ENCODE data around the gene SLC36A4. TPM values are rescaled to one million over a fixed set of nuclear protein-coding genes. Genes with fewer than 3 reads are reported as not detected.
A peak's percentile ranks its signal among the peaks of the same experiment; 100 is the strongest.

Gene SLC36A4
- polyA plus RNA-seq, 1 donor (not counting 4 experiments of a cell fraction or from before 2014, with no cell fraction given) = 8.1 TPM

DNA sequence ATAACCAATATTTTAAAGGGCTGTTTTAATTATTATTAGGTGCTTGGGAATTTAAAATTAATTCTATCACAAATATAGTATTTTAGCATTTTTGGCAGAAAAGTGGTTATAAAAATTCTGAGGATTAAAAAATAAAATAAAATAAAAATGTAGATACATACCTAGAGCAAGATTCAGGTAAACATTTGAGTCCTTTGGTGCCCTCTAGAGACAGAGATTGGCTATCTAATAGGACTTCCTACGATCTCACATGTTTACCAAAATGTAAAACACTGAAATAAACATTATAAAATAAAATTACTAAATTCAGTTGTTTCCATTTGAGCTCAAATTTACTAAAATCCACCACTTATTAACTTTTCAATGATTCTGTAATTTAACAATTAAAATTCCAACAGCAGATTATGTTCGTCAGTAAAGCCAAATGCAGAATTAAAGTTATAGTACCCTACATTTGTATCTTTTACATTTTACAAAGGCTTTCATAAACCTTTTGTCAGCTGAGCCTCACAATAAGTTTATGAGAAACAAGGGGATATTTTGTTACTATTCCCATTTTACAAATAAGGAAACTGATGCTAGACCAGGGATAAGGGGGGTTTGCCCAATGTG, 27.7 kb downstream of the SLC36A4 start:
- dilution Hi-C loops (cut with MboI; ENCODE audit: extremely low pct_ligation_motif_present, low sequenced_read_pairs) = no loop called here
- no peak for DNase-seq (ENCODE audit: low read depth, low spot score)

DNA sequence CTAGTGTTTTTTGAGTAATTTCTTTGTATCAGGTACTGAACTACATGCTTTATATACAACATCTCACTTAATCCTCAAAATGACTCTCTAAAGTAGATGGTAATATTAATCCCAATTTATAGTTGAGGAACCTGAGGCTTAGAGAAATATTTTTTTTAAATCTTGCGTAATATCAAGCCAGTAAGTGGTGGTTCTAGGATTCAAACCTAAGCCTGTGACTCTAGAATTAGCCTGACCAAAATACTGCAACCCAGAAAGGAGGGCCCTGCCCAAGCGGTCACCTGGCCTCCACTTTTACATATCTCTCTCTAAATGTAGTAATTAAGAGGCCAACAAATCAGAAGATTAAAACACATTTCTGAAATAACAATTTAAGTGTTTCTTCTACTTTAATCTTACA, 28.6 kb downstream of the SLC36A4 start:
- TF ChIP-seq, protein P1, sequence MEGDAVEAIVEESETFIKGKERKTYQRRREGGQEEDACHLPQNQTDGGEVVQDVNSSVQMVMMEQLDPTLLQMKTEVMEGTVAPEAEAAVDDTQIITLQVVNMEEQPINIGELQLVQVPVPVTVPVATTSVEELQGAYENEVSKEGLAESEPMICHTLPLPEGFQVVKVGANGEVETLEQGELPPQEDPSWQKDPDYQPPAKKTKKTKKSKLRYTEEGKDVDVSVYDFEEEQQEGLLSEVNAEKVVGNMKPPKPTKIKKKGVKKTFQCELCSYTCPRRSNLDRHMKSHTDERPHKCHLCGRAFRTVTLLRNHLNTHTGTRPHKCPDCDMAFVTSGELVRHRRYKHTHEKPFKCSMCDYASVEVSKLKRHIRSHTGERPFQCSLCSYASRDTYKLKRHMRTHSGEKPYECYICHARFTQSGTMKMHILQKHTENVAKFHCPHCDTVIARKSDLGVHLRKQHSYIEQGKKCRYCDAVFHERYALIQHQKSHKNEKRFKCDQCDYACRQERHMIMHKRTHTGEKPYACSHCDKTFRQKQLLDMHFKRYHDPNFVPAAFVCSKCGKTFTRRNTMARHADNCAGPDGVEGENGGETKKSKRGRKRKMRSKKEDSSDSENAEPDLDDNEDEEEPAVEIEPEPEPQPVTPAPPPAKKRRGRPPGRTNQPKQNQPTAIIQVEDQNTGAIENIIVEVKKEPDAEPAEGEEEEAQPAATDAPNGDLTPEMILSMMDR (optimal IDR thresholded peaks at IDR 0.05 in 1 of 3, IDR thresholded peaks at IDR 0.05 in 1 of 3, conservative IDR thresholded peaks at IDR 0.05 in 1 of 3; ENCODE audit: extremely low read depth in 1 of 3, insufficient read depth in 2 of 3, low read length in 3 of 3) = no peak
- no peak for TF ChIP-seq EZH2 (IDR thresholded peaks at IDR 0.05; ENCODE audit: low read length)
- no peak for FAIRE-seq
- dilution Hi-C loops (cut with MboI; ENCODE audit: extremely low pct_ligation_motif_present, low sequenced_read_pairs) = no loop called here

More for the DNA sequence above, 27.7 kb downstream of the SLC36A4 start:
- no peaks in the 10 kb centered on the region for H3K79me2 ChIP-seq (ENCODE audit: control insufficient read depth, insufficient read depth, low read length)
- H2AFZ ChIP-seq (ENCODE audit: control insufficient read depth, low read length) = no peak overlapping the region
- FAIRE-seq = no peak
- no peak overlapping the region for H3K9ac ChIP-seq (ENCODE audit: control insufficient read depth, extremely low read depth, insufficient read depth, low read length)
- H3K4me2 ChIP-seq (ENCODE audit: control insufficient read depth, extremely low read depth, insufficient read depth, low read depth, low read length) = no peak overlapping the region
- no peaks in the 10 kb centered on the region for H3K9me3 ChIP-seq (ENCODE audit: control insufficient read depth, low read depth, low read length)
- no peak overlapping the region for H3K4me3 ChIP-seq (ENCODE audit: control insufficient read depth in 2 of 3, extremely low read depth in 1 of 3, insufficient read depth in 2 of 3, low read depth in 1 of 3, low read length in 3 of 3)
- no peaks in the 10 kb centered on the region for H3K4me1 ChIP-seq (ENCODE audit: control insufficient read depth, extremely low read depth, insufficient read depth, low read length)
- H4K20me1 ChIP-seq (ENCODE audit: control insufficient read depth, extremely low read depth, insufficient read depth, low read length) = no peaks in the 10 kb centered on the region
- H3K27ac ChIP-seq (ENCODE audit: control insufficient read depth, insufficient read depth, low read length) = no peak overlapping the region
- H3K9me1 ChIP-seq (ENCODE audit: control insufficient read depth, extremely low read depth, insufficient read depth, low read length) = no peaks in the 10 kb centered on the region
- H3K36me3 ChIP-seq (ENCODE audit: control insufficient read depth in 2 of 2, extremely low read depth in 1 of 2, insufficient read depth in 2 of 2, low read length in 2 of 2) = no peaks in the 10 kb centered on the region
- TF ChIP-seq, protein P1 (optimal IDR thresholded peaks at IDR 0.05 in 1 of 3, IDR thresholded peaks at IDR 0.05 in 1 of 3, conservative IDR thresholded peaks at IDR 0.05 in 1 of 3; ENCODE audit: extremely low read depth in 1 of 3, insufficient read depth in 2 of 3, low read length in 3 of 3) = peak in 2 of 3 experiments; percentile 28 to 41
- TF ChIP-seq EZH2 (IDR thresholded peaks at IDR 0.05; ENCODE audit: low read length) = no peak
- no peaks in the 10 kb centered on the region for H3K27me3 ChIP-seq (ENCODE audit: control insufficient read depth, extremely low read depth, insufficient read depth, low read length)

More for the DNA sequence above, 28.6 kb downstream of the SLC36A4 start:
- Histone ChIP-seq H3K4me1 (ENCODE audit: control insufficient read depth, extremely low read depth, insufficient read depth, low read length) (no peaks in the 10 kb centered on the region), H3K79me2 (ENCODE audit: control insufficient read depth, insufficient read depth, low read length) (no peaks in the 10 kb centered on the region), H3K9me3 (ENCODE audit: control insufficient read depth, low read depth, low read length) (no peaks in the 10 kb centered on the region), H3K9me1 (ENCODE audit: control insufficient read depth, extremely low read depth, insufficient read depth, low read length) (no peaks in the 10 kb centered on the region), H3K4me3 (ENCODE audit: control insufficient read depth in 2 of 3, extremely low read depth in 1 of 3, insufficient read depth in 2 of 3, low read depth in 1 of 3, low read length in 3 of 3) (no peak overlapping the region), H4K20me1 (ENCODE audit: control insufficient read depth, extremely low read depth, insufficient read depth, low read length) (no peaks in the 10 kb centered on the region), H3K27me3 (ENCODE audit: control insufficient read depth, extremely low read depth, insufficient read depth, low read length) (no peaks in the 10 kb centered on the region), H2AFZ (ENCODE audit: control insufficient read depth, low read length) (no peak overlapping the region), H3K27ac (ENCODE audit: control insufficient read depth, insufficient read depth, low read length) (no peak overlapping the region), H3K36me3 (ENCODE audit: control insufficient read depth in 2 of 2, extremely low read depth in 1 of 2, insufficient read depth in 2 of 2, low read length in 2 of 2) (no peaks in the 10 kb centered on the region), H3K9ac (ENCODE audit: control insufficient read depth, extremely low read depth, insufficient read depth, low read length) (no peak overlapping the region), H3K4me2 (ENCODE audit: control insufficient read depth, extremely low read depth, insufficient read depth, low read depth, low read length) (no peak overlapping the region)
- no peak for DNase-seq (ENCODE audit: low read depth, low spot score)

Data from keratinocyte (primary cell).